GM10847 (cell line): ENCODE data around the gene RPS27A.

Experiments used
- POLR2A ChIP-seq: IDR thresholded peaks from 2 replicates; pipeline ENCODE4 v1.6.1; 2011; ENCODE audit not compliant: insufficient read length; ENCODE audit errors: extremely low read depth

RPS27A gene

GRCh38 chr2:55235724-55236538 lies 3.4 kb downstream of the RPS27A start:
- no peak for TF ChIP-seq POLR2A

DNA sequence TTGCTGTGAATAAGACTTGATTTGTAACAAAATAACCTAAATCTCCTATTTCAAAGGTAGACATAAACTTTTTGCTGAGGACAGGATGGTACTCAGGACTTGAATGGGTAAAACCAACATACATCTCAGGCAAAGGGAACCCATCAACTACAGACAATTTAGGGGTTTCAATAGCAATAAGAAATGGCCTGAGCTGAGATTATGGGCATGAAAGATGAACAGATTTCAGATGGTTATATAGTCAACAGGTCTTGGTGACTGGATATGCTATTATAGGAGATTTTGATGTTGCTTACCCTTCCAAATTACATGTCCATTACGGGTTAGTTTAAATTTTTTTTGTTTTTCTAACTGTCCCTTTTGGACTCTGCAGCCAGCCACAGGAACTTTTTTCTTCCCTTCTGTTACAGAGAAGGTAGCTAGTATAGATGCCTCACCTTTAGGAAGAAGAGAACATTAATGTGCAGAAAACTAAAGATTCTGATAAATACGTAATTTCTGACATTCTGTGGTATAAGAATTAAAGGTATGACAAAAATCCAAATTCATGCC lies 4.6 kb downstream of the RPS27A start:
- no peak for TF ChIP-seq POLR2A

GRCh38 chr2:55239656-55240222 lies 7.3 kb downstream of the RPS27A start:
- no peak for TF ChIP-seq POLR2A

DNA sequence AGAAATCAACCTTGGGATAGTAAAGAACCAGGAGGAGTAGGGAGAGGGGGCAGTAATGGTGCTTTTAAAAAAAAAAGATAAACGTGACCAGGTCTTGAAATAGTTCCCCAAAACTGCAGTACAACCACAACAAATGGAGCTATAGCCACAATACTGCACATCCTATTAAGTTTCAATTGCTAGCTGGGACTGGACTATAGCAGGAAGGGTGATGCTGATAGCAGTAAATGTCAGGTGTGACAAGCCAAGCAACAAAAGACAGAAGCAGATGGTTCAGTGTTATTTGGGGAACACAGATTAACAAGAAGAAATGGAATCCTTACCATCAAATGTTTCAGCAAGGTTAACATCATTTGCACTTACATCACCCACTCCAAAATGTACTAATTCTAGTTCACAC lies 10.1 kb downstream of the RPS27A start:
- no peak for TF ChIP-seq POLR2A

DNA sequence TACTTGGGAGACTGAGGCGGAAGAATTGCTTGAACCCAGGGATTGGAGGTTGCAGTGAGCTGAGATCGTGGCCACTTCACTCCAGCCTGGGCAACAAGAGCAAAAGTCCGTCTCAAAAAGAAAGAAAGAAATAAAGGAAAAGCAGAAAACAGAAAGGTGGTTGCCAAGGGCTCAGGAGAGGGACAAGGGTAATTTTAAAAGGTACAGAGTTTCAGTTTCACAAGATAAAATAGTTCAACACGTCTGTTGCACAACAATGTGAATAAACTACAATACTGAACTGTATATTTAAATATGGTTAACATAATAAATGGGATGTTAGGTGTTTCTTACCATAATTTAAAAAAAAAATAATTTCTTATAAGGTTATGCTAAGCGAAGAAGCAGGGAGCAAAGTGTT lies 12.9 kb downstream of the RPS27A start:
- no peak for TF ChIP-seq POLR2A

DNA sequence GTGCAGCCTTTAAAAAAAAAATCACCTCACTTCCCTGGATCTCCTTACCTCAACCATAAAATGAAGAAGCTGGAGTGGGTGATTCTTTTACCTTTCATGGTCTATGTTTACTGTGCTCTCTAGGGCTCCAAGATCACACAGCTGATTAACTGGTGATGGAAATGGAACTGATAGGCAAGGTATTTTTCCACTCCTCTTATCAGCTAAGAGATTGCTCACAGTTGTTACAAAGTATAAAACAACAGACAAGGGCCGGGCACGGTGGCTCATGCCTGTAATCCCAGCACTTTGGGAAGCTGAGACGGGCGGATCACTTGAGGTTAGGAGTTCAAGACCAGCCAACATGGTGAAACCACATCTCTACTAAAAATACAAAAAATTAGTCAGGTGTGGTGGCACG lies 14.5 kb downstream of the RPS27A start:
- TF ChIP-seq POLR2A: no peak

DNA sequence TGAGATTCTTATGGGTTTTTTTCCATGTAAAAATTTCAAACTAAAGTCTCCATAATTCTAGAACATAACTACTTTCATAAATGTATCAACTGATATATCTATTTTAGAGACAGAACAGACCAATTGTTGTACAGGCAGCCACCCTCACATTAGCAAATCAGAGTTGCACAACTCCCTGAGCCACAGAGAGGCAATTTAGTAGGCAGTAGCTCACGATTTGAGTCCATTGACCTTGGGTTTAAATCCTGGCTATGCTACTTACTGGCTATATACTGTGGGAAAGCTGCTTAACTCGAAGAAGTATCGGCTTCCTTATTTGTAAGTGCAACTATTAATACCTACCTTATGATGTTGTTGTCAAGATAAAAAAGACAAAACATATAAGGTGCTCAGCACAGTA lies 20.3 kb downstream of the RPS27A start:
- no peak for TF ChIP-seq POLR2A

- no peak for TF ChIP-seq POLR2A
Measured at GRCh38 chr2:55268288-55268906, 35.9 kb downstream of the RPS27A start.

DNA sequence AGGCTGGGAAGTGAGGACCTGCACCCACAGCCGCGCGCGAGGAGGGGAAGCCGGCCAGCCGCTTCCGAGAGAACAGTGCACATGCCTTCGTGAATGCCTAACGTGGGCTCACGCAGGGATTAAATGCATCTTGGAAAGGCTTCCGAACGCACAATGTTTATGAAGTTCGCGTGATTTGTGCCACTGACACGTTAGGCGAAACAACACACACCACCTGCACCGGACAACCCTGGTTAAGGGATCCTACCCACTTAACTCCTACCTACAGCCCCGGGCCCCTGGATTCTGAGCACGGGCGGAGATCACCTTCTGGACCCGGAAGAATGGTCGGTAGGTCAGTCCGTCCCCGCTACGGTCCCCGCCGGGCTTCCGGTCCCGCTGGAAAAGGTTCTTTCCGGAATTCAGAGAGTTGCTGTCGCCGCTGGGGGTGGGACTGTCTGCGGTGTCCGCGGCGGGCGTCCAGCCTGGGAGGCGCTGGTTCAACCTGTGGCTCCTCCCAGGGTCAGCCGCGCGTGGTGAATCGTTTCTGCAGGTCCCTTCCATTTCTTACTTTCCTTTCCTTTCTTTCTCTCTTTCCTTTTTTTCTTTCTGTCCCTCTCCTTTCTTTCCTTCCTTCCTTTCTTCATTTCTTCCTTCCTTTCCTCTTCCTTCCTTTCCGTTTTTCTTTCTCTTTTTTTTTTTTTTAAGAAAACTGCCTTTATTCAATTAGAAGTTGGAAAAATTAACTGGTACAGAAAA lies 36.6 kb downstream of the RPS27A start, which contains the start of gene MTIF2:
Gene MTIF2 (minus strand): TSS at position 325 of the 738 bp plus-strand sequence. CDS start 5,373 bp downstream, outside the sequence.
- peak; percentile 81 for TF ChIP-seq POLR2A

- no peak for TF ChIP-seq POLR2A
Measured at GRCh38 chr2:55269645-55269990, 37.1 kb downstream of the RPS27A start.

- no peak for TF ChIP-seq POLR2A
Measured at GRCh38 chr2:55277310-55277709, 44.8 kb downstream of the RPS27A start.

DNA sequence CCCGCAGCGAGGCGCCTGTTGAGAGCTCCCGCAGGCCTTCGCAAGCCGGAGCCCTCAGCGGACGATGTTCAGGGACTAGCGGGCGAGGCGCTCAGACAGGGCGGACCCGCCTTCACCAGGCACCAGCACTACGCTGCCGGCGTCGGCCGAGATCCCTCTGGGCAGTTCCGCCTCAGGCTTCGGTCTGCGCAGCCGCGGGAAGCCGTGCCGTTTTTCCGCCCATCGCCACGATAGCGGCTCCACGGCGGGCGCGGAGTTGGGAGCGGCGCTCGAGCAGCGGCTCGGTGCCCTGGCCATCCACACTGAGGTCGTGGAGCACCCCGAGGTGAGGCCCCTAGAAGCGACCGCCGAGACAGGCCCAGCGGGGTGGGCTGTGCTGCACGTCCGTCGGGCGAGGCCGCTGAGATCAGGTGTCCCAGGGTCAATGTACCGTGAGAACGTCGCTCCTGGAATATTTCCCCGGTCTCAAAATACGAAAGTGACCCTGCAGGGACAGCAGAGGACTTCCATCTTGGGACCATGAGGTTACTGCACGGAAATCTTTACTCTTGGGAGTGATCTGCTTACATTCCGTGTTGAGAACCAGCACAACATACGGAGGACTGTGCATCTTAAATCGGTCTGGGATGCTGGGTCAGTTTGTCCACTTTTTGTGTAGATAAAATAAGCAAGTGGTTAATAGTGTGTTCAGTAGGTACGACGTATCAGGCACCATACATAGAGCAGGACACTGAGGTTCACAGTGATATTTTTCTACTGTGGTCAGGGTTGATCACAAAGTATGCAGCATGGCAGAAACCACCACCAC lies 49.8 kb downstream of the RPS27A start:
- TF ChIP-seq POLR2A: peak; percentile 86

DNA sequence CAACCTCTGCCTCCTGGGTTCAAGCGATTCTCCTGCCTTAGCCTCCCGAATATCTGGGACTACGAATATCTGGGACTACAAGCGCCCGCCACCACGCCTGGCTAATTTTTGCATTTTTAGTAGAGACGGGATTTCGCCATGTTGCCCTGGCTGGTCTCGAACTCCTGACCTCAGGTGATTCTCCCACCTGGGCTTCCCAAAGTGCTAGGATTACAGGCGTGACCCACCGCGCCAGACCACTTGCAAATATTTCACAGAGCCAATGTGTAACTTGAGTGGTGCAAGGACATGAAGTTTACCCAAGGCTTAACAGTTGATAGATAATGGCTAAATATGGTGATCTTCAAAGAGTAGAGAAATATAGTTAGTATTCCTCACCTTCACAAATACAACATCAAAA lies 50.6 kb downstream of the RPS27A start:
- no peak for TF ChIP-seq POLR2A
